Activated CD4-positive, CD25-positive, alpha-beta regulatory T cell (primary cell): Measurements from ENCODE around the gene NUAK2.

Experiments used
- DNase-seq, 4 experiments: peaks; one replicate each; lab custom pipeline; 2025; lab: John Stamatoyannopoulos, UW

Gene NUAK2

GRCh38 chr1:205275133-205275532, 46.4 kb downstream of the NUAK2 start:
- DNase-seq: peak in 2 of 4 experiments; percentile 30 to 34

GRCh38 chr1:205274041-205274691, 47.4 kb downstream of the NUAK2 start:
- no peak for DNase-seq

- peak; percentile 72 to 75 (median 72) for DNase-seq
Observed at GRCh38 chr1:205273551-205273982, 48.0 kb downstream of the NUAK2 start.

- no peak for DNase-seq
Observed at GRCh38 chr1:205272536-205272935, 49.0 kb downstream of the NUAK2 start.

DNA sequence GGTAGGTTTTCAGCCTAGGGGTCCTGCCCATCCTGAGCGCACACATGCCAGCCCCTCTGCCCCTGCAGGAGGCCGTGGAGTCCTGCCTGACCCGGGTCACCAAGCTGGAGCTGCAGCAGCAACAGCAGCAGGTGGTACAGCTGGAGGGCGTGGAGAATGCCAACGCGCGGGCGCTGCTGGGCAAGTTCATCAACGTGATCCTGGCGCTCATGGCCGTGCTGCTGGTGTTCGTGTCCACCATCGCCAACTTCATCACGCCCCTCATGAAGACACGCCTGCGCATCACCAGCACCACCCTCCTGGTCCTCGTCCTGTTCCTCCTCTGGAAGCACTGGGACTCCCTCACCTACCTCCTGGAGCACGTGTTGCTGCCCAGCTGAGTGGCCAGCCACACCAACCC, 49.8 kb downstream of the NUAK2 start:
- no peak for DNase-seq

GRCh38 chr1:205271277-205271676, 50.3 kb downstream of the NUAK2 start:
- no peak for DNase-seq

DNA sequence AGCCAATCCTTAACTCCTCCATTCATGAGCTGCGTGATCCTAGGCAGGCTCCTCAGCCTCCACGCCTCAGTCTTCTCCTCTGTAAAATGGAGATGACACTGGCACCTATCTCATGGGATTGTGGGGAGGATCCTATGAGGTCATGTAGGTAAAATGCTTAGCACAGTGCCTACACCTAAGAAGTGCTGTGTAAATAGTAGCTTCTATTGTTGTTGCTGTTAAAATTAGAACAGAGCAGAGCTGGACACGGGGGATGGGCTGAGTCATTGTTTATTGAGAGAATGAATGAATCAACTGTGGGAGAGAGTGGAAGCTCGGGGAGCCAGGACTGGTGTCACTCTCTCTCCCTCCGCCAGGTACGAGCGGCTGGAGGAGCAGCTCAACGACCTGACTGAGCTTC, 50.8 kb downstream of the NUAK2 start:
- no peak for DNase-seq

- no peak for DNase-seq
Observed at GRCh38 chr1:205270271-205270670, 51.3 kb downstream of the NUAK2 start.

GRCh38 chr1:205269711-205270110, 51.8 kb downstream of the NUAK2 start:
- DNase-seq: no peak

DNA sequence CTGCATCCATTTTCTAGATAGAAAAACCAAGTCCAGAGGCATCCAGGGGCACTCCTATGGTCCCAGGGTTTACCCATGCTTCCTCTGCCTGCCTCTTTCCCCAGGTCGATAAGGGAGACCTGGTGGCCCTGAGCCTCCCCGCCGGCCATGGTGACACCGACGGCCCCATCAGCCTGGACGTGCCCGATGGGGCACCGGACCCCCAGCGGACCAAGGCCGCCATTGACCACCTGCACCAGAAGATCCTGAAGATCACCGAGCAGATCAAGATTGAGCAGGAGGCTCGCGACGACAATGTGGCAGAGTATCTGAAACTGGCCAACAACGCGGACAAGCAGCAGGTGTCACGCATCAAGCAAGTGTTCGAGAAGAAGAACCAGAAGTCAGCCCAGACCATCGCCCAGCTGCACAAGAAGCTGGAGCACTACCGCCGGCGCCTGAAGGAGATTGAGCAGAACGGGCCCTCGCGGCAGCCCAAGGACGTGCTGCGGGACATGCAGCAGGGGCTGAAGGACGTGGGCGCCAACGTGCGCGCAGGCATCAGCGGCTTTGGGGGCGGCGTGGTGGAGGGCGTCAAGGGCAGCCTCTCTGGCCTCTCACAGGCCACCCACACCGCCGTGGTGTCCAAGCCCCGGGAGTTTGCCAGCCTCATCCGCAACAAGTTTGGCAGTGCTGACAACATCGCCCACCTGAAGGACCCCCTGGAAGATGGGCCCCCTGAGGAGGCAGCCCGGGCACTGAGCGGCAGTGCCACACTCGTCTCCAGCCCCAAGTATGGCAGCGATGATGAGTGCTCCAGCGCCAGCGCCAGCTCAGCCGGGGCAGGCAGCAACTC, 52.5 kb downstream of the NUAK2 start:
- DNase-seq: no peak

- DNase-seq: no peak
Observed at GRCh38 chr1:205267306-205267902, 54.1 kb downstream of the NUAK2 start.

DNA sequence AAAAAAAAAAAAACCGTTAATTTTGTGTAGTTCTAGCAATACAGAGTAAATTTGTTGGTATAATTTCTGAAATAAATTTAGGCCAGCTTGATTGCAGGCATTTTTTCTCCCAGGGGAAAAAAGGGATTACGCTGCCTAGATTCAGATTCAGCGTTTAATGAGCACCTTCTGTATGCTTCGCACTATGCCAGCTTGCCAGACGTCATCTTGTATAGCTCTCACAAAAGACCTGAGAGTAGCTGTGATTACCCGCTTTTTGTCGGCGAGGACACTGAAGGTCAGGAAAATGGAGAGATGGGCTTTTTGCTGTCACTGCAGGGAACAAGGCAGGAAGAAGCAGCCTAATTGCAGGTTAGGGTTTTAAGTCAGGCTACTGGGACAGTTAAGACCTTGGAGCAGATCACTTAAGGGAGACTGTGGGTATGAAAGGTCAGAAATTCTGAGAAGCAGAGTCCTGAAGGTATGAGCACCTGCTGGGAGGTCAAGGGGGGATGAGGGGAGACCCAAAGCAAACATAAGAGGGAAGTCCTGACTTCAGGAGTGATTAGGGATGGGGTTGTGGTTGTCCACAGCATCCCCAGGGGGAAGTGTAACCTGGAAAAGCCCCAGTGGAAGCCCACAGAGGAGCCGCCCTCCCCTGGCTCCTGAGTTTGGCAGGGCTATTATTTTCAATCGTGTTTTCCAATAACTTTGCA, 54.8 kb downstream of the NUAK2 start:
- no peak for DNase-seq

GRCh38 chr1:205263580-205264190, 57.9 kb downstream of the NUAK2 start:
- DNase-seq: no peak

- no peak for DNase-seq
Observed at GRCh38 chr1:205262731-205263171, 58.8 kb downstream of the NUAK2 start.

DNA sequence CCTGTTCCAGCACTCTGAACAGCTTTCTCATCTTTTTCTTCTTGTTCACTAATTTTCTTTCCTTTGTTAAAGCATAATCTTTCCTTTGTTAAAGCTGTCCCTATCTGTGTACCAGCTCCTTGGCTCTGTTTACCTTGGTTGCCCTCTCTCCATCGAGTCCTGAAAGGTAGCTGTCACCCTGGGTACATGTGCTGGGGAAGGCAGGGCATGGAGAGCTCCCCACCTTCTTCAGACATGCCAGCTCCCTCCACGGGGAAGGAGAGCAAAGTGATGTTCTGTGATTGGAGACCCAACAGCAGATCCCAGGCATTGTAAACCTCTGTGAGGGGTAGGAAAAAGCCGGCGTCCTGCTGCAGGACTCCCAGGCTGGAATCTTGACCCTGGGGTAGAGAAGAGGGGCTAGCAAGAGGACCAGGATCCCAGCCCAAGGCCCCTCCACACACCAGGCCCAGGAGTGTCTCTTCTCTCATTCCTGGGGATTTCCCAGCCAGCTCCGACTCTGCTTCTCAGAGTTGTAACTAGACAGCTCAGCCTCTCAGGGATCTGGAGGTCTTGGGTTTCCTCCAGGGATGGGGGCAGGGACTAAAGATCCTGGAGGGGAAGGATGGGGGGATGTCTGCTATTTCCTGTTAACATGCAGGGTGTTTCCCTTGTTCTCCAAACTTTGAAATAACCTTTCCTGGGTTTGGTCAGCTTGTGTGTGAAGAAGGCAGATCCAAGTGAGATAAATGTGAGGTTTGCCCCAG, 59.4 kb downstream of the NUAK2 start:
- no peak for DNase-seq

DNA sequence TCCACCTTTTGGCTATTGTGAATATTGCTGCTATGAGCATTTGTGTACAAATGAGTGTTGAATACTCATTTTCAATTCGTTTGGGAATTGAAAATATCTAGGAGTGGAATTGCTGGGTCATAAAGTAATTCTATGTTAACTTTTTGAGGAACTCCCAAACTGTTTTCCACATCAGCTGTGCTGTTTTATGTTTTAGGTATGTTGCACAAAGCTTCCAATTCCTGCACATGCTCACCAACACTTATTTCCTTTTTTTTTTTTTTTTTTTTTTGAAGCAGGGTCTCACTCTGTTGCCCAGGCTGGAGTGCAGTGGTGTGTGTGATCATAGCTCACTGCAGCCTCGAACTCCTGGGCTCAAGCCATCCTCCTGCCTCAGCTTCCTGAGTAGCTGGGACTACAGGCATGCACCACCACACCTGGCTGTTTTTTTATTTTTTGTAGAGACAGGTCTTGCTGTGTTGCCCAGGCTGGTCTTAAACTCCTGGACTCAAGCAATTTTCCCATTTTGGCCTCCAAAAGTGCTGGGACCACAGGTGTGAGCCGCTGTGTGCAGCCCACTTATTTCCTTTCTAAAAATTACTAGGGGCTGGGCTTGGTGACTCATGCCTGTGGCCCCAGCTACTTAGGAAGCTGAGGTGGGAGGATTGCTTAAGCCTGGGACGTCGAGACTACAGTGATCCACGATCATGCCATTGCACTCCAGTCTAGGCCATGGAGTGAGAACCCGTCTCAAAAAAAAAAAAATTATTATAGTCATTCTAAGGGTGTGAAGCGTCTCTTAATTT, 60.4 kb downstream of the NUAK2 start:
- DNase-seq: no peak

- DNase-seq: no peak
Observed at GRCh38 chr1:205259998-205260397, 61.5 kb downstream of the NUAK2 start.

DNA sequence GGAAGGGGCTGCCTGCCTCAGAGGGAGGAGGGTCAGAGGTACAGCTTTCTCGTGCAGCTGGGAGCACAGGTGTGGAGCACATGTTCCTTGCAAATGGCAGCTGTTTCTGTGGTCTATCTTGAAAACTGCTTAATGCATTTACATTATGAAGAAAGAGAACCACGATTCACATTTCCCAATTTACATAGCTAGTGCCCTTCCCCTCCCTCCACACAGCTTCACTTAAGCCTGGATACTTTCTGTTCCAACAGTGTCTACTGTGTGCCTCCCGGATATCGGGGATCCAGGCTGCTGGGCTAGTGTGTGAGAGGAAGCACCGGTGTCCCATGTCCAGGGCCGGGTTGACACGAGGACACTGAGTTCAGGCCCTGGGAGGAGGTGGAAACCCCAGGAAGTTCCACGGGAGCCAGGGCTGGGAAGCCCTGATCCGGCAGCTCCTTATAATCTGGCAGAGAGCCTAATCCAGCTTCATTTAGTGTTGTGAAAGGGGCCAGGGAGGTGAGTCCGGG, 62.2 kb downstream of the NUAK2 start:
- DNase-seq: no peak

DNA sequence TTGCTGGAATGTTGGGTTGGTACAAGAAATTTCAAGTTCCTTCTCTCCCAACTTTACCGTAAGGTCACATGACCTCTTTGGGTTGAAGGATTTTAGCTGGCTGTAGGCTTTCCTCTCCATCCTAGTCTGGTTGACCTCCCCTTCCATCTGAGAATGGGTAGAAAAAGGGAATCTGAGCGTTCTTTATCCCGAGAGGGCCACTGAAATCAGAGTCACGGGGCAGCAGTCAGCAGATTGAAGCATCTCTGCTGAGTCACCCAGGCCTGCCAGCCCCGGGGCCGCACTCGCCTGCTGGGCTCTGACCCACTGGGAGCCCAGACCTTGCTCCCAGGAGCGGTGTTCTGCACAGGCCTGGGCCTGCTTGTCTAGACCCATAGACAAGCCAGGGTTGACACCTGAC, 62.8 kb downstream of the NUAK2 start:
- DNase-seq: no peak

- DNase-seq: no peak
Observed at GRCh38 chr1:205258261-205258691, 63.3 kb downstream of the NUAK2 start.
